GM12891 (cell line): ENCODE data around the gene GDAP1L1. TPM values are rescaled to one million over a fixed set of nuclear protein-coding genes. Genes with fewer than 3 reads are reported as not detected.

ENCODE experiments used
- DNase-seq: peaks from one replicate; pipeline ENCODE4 v3.0.0; 2011; ENCODE audit warnings: low spot score; ENCODE audit not compliant: insufficient read length
- FAIRE-seq: peaks from 2 replicates; lab custom pipeline; 2011; peaks lifted over from hg19 to GRCh38; lab: Jason Lieb, UNC
- PAX5 ChIP-seq: IDR thresholded peaks from 2 replicates; pipeline ENCODE4 v1.6.1; 2011; ENCODE audit warnings: low read length, moderate library complexity, mild to moderate bottlenecking; ENCODE audit not compliant: insufficient read depth, severe bottlenecking
- POLR2A ChIP-seq: IDR thresholded peaks from 2 replicates; pipeline ENCODE4 v1.6.1; 2011; ENCODE audit warnings: low read depth, low read length, control low read depth
- POLR2AphosphoS5 ChIP-seq: IDR thresholded peaks from 2 replicates; pipeline ENCODE4 v1.6.1; 2011; ENCODE audit warnings: low read depth, low read length, control low read depth
- POU2F2 ChIP-seq: IDR thresholded peaks from 2 replicates; pipeline ENCODE4 v1.6.1; 2011; ENCODE audit warnings: low read depth, mild to moderate bottlenecking, control low read depth, low read length, moderate library complexity
- SPI1 ChIP-seq: IDR thresholded peaks from 2 replicates; pipeline ENCODE4 v1.6.1; 2011; ENCODE audit warnings: low read depth, low read length, control low read depth
- TAF1 ChIP-seq: IDR thresholded peaks from 2 replicates; pipeline ENCODE4 v1.6.1; 2011; ENCODE audit warnings: low read depth, low read length, control low read depth
- polyA plus RNA-seq: library from polyadenylated mRNA; unstranded; fragments of >200 nt; gene quantifications from one replicate; pipeline ENCODE4 v1.2.1, GENCODE V29; 2012; ENCODE audit warnings: low read depth, missing spikeins, inconsistent platforms; ENCODE audit not compliant: missing spikeins

GDAP1L1 gene
- 0.33 TPM for polyA plus RNA-seq

DNA sequence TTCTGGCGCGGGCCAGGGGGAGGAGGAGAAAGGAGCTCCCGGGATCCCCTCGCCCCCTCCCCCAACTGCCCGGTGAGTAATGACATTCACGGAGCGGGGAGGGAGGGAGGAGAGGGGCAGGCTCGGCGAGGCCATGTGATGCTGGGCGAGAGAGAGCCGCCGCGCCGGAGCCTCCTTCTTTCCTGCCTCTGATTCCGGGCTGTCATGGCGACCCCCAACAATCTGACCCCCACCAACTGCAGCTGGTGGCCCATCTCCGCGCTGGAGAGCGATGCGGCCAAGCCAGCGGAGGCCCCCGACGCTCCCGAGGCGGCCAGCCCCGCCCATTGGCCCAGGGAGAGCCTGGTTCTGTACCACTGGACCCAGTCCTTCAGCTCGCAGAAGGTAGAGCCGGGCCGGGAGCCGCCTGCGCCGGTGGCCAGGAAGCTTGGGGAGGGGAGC, at the start of gene GDAP1L1:
Gene GDAP1L1, plus strand, starts transcription at position 178 of the 441 bp plus-strand sequence. Its CDS starts 27 bp downstream, at position 205.
- TF ChIP-seq TAF1 (no peak), PAX5 (no peak), POU2F2 (no peak)
- DNase-seq (no peak), FAIRE-seq (no peak)

DNA sequence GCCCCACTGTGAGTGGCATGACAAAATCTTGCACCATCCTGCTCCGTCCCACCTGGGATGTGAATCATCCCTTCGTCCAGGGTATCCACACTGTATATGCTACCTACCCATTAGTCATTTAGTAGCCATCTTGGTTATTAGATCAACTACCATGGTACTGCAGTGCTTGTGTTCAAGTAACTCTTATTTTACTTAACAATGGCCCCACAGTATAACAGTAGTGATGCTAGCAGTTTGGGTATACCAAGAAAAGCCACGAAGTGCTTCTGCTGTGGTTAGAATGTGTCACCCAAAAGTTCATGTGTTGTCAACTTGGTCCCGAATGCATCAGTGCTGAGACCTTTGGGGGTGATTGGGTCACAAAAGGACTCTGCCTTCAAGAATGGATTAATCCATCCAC, 48.2 kb upstream of the GDAP1L1 start:
- TF ChIP-seq POLR2A (no peak), POLR2AphosphoS5 (no peak), PAX5 (no peak), POU2F2 (no peak), TAF1 (no peak), SPI1 (no peak)
- FAIRE-seq (no peak), DNase-seq (no peak)

DNA sequence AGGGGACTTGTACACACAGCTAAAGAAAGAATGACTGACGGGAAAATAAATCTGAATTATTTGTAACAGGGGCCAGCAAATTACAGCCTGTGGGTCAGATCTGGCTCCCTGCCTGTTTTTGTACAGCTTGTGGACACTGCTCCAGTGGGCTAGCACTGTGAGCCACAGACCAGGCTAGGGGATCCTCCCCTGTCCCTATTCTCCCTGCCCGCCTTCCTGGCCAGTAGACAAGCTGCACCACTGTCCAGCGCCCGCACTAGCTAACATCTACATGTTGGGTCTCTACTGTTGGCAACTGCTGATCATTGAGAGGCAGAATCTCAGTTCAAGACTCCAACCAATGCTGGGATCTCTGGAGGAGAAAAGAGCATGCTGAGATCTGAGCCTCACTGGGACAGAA, 47.2 kb upstream of the GDAP1L1 start:
- DNase-seq, result no peak
- TF ChIP-seq POU2F2, result no peak
- no peak for TF ChIP-seq SPI1
- no peak for TF ChIP-seq POLR2AphosphoS5
- TF ChIP-seq POLR2A, result no peak
- no peak for TF ChIP-seq PAX5
- TF ChIP-seq TAF1, result no peak
- no peak for FAIRE-seq

DNA sequence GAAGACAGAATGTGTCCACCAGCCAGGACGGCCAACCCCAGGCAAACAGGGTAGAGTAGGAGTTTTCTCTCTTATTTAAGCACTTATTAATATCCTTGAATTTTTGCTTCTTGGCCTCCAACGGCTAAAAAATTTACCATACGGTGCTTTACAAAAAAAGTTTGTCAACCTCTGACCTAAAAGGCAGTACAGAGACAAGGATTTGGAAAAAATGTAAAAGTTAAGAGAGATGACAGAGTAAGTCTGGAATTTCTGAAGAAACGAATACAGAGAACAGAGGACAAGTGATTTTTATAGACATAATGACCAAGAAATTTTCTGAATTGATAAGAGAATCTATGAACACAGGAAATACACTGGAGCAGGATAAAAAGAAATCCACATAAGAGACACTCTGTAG, 46.7 kb upstream of the GDAP1L1 start:
- no peak for DNase-seq
- TF ChIP-seq PAX5 (no peak), SPI1 (no peak), TAF1 (no peak), POLR2AphosphoS5 (no peak), POU2F2 (no peak), POLR2A (no peak)
- FAIRE-seq, result no peak

DNA sequence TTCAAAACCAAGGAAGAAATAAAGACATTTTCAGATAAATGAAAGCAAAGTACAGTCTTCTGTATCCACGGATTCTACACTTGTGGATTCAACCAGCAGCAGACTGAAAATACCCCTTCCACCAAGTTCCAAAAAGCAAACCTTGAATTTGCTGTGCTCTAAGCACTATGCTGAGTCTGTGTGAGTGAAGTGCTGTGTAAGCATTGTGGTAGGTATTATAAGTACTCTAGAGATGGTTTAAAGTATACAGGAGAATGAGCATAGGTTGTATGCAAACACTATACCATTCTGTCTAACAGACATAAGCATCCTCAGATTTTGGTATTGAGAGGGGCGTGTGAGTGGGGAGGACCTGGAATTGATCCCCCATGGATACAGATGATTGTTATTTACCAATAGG, 46.1 kb upstream of the GDAP1L1 start:
- no peak for DNase-seq
- TF ChIP-seq POLR2A, result no peak
- TF ChIP-seq POU2F2, result no peak
- no peak for TF ChIP-seq SPI1
- TF ChIP-seq PAX5, result no peak
- no peak for TF ChIP-seq TAF1
- no peak for TF ChIP-seq POLR2AphosphoS5
- no peak for FAIRE-seq

DNA sequence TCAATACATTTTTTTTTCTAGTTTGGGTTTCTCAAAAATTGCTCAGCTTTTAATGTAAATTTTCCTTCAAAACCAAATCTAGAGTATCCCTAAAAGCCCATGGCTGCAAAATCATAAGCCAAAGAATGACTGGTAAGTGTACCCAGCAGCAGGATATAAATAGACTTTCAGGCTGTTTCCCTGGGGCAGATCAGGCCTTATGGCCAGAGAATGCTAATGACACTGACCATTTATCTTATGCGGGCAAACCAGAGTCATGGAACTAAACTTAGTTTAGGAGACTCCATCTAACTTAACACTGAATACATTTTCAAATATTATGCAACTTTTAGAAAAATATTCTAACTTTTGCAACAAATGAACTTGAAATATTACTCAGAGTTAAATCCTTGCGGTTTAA, 43.9 kb upstream of the GDAP1L1 start:
- no peak for FAIRE-seq
- TF ChIP-seq POLR2A, result no peak
- TF ChIP-seq POLR2AphosphoS5, result no peak
- no peak for TF ChIP-seq PAX5
- no peak for TF ChIP-seq POU2F2
- no peak for DNase-seq

DNA sequence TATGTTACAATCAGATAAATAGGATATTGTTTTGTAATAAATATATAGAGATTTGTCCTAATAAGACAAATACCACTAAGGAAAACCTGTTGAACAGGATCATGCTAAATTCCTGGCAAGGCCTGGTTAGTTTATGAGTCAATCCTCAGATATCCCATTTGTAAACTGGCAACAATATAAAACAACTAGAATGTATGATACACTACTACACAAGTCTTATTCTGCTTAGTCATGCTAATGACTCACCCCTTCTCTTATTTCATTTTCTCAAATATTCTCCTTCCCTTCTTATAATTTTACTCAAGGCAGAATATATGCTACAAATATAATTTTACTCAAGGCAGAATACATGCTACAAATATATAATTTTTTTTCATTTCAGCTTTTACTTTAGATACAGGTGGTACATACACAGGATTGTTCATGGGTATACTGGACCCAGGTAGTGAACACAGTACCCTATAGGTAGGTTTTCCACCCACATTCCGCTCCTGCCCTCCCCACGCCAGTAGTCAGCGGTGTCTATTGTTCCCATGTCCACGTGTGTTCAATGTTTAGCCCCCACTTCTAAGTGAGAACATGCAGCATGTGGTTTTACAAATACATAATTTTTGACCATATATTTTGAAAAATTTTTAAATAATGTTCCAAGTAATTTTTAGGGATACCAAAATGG, 42.8 kb upstream of the GDAP1L1 start:
- no peak for FAIRE-seq

DNA sequence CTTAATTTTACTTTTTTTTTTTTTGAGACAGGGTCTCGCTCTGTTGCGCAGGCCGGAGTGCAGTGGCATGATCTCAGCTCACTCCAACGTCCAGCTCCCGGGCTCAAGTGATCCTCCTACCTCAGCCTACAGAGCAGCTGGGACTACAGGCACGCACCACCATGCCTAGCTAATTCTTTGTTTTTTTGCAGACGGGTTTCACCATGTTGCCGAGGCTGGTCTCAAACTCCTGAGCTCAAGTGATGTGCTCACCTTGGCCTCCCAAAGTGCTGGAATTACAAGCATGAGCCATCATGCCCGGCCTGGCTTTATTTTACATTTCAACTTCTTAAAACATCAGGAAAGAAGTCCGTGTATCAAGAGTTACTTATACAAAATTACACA, 42.3 kb upstream of the GDAP1L1 start:
- FAIRE-seq (no peak), DNase-seq (no peak)
- no peak for TF ChIP-seq POLR2A
- no peak for TF ChIP-seq PAX5
- no peak for TF ChIP-seq TAF1
- TF ChIP-seq POU2F2, result no peak
- no peak for TF ChIP-seq POLR2AphosphoS5
- no peak for TF ChIP-seq SPI1

More for the DNA sequence above, 42.8 kb upstream of the GDAP1L1 start:
- TF ChIP-seq POLR2A (no peak), TAF1 (no peak), SPI1 (no peak), POLR2AphosphoS5 (no peak), PAX5 (no peak), POU2F2 (no peak)
- no peak for DNase-seq

DNA sequence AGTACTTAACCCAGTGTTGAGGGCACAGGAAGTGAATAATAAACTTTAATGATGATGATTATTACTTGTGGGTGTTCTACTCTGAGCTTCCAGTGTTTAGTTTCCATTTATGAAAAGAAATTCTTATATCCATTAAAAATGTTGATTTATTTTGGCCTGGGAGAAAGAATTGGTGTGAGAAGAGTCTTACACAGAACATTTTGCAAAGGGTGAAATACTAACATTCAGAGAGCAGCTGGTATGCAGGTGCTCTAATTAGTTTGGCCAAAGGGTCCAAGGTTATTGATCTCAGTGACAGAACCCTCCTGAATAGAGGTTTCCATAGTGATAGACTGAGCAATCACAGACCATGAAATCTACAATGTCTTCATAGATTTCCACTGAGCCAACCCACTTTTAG, 41.0 kb upstream of the GDAP1L1 start:
- TF ChIP-seq SPI1 (no peak), PAX5 (no peak), TAF1 (no peak), POLR2A (no peak), POLR2AphosphoS5 (no peak), POU2F2 (no peak)
- DNase-seq, result no peak
- FAIRE-seq, result no peak

DNA sequence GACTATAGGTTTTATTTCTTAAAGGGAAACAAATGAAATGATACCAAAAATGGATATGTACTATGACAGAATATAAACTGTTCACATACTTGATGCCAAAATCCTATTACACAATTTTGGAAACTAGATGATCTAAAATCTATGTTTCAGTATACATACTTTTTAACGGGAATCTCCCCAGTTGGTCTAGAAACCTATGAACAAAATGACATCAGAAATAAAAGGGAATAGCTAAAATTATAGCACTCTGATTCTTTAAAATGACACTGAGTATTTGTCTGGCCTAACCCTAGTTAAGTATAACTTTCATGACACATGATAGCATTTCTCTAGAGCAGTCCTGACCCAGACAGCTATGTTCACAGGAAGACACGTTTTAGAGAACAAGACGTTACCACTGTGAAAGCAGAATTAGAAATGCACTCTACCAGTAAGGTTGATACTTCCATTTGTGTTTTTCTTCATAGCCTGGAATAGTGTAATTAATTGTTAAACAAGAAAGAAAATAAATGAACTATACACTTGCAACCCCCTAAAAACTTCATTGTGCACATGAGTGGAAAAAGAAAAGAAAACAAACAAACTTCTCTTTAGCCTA, 39.9 kb upstream of the GDAP1L1 start:
- FAIRE-seq (no peak), DNase-seq (no peak)
- TF ChIP-seq POLR2AphosphoS5, result no peak
- TF ChIP-seq PAX5, result no peak
- TF ChIP-seq POU2F2, result no peak
- no peak for TF ChIP-seq POLR2A
- TF ChIP-seq TAF1, result no peak
- no peak for TF ChIP-seq SPI1
